Mammary epithelial cell (primary cell): ENCODE data around the gene C4orf36.

Source experiments
- EZH2 ChIP-seq: IDR thresholded peaks from 2 replicates; pipeline ENCODE4 v1.6.1; 2012; ENCODE audit warnings: low read length, inconsistent platforms, borderline replicate concordance
- TF ChIP-seq, protein P1 (sequence below), 2 donors: IDR thresholded peaks in 1 of 2; conservative IDR thresholded peaks in 1 of 2; 2 replicates each; pipeline ENCODE4 v1.5.1; 2011 to 2012; ENCODE audit warnings: inconsistent platforms in 2 of 2, low read length in 2 of 2, mild to moderate bottlenecking in 2 of 2, control low read depth in 1 of 2, low read depth in 1 of 2; ENCODE audit not compliant: insufficient read depth in 1 of 2; ENCODE audit errors: extremely low read depth in 1 of 2

- no peak for TF ChIP-seq EZH2
- TF ChIP-seq, protein P1, sequence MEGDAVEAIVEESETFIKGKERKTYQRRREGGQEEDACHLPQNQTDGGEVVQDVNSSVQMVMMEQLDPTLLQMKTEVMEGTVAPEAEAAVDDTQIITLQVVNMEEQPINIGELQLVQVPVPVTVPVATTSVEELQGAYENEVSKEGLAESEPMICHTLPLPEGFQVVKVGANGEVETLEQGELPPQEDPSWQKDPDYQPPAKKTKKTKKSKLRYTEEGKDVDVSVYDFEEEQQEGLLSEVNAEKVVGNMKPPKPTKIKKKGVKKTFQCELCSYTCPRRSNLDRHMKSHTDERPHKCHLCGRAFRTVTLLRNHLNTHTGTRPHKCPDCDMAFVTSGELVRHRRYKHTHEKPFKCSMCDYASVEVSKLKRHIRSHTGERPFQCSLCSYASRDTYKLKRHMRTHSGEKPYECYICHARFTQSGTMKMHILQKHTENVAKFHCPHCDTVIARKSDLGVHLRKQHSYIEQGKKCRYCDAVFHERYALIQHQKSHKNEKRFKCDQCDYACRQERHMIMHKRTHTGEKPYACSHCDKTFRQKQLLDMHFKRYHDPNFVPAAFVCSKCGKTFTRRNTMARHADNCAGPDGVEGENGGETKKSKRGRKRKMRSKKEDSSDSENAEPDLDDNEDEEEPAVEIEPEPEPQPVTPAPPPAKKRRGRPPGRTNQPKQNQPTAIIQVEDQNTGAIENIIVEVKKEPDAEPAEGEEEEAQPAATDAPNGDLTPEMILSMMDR (conservative IDR thresholded peaks at IDR 0.05 in 1 of 2, IDR thresholded peaks at IDR 0.05 in 1 of 2; ENCODE audit: extremely low read depth in 1 of 2, insufficient read depth in 1 of 2, low read depth in 1 of 2, low read length in 2 of 2): no peak
Measured at GRCh38 chr4:86879641-86880040, 12.6 kb downstream of the C4orf36 start.
